Hypothalamus (tissue), 51 donors: ENCODE results near the gene PRSS36.

Experiments
- DNase-seq, 51 donors: peaks; one replicate each; lab custom pipeline; 2025; lab: John Stamatoyannopoulos, UW

The PRSS36 gene

GRCh38 chr16:31129568-31130335, 20.1 kb downstream of the PRSS36 start:
- peak in 23 of 51 donors; percentile 15 to 64 (median 46) for DNase-seq

DNA sequence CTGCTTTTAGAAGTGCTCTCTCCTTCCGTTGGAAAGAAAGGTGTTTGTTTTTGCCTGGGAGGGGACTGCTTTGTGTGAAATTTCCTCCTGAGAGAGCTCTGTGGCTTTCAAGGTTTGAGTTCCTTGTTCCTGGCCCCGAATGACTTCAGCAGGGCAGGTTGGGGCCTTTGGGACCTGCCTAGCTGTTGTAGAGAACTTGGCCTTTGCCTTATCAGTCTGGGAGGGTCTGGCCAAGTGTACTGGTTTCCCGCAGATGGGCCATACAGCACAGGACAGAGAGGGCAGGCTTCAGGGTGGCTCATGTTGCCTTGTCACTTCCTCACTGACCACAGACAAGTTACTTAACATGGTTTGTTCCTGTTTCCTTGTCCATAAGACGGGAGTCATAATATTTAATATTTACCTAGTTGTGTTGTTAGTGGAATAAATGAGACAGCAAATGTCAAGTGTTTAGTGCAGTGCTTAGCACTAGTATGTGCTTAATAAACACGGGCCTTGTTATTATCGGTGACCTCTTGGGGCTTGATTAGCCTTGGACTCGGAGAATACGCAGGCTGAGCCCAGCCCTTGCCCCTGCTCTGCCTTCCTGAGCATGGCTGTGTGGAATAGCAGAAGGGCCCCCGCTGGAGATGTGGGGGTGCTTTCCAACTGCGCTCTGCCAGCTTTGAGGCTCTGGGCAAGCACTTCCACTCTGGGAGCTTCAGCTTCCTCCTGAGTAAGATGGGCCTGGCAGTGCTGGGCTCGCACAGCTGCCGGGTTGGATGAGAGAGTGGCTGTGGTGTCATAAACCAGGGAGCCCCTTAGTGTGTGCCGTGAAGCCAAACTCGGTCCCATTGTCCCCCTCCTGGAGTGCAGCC, 20.9 kb downstream of the PRSS36 start:
- DNase-seq: peak in 25 of 51 donors; percentile 5 to 64 (median 31)

DNA sequence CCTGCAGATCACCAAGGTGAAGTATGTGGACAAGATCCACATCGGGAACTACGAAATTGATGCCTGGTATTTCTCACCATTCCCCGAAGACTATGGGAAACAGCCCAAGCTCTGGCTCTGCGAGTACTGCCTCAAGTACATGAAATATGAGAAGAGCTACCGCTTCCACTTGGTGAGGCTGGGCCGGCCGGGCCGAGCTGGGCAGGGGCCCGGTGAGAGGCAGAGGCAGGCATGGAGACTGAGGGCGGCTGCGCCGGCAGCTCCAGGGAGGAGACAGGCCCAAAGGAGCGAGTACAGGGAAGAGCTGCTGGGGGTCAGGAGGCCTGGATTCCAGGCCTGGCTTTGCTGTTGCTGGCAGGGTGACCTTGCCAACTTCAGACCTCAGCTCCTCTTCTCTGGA, 22.7 kb downstream of the PRSS36 start:
- DNase-seq: no peak

GRCh38 chr16:31125844-31126243, 24.0 kb downstream of the PRSS36 start:
- no peak for DNase-seq

GRCh38 chr16:31120129-31120528, 29.7 kb downstream of the PRSS36 start:
- no peak for DNase-seq

DNA sequence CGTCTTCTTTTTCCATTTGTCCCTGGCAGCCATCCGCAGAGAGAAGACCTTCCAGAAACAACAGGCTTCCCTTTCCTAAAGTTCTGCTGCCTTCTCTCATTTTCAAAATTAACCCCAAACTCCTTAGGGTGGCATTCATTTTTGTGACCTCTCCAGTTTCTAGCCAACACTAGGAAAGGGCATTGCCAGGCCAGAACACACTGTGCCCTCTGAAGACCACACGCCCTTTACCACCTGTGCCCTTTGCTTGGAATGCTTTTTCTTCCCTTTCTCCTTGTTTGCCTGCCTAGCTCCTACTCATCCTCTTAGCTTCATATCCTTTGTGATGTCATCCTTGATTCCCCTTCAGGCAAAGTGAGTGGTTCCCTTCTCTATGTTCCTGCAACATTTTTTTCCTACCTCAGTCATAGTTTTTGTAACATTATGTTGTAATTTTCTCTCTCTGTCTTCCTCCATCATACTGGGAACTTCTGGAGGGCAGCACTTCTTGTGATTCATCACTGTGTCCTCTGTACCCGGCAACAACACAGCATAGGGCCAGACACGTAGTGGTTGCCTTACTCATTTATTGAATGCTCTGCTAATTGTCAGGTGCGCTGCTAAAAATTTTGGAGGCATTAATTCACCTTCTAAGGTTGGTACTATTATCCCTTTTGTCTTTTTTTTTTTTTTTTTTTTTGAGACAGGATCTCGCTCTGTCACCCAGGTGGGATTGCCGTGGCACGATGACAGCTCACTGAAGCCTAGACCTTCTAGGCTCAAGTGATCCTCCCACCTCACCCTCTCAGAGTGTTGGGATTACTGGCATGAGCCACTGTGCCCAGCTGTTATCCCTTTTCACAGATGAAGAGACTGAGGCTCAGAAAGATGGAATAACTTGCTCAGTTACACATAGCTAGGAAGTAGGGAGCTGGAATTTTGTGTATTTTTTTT, 31.4 kb downstream of the PRSS36 start:
- DNase-seq: peak in 3 of 51 donors; percentile 15 to 46 (median 19)

GRCh38 chr16:31117384-31118222, 32.3 kb downstream of the PRSS36 start, which contains the start of gene KAT8:
TSS of gene KAT8 (plus strand) at chr16:31117664. CDS start at chr16:31117682, 18 bp downstream.
- DNase-seq: peak; percentile 67 to 99 (median 95)

DNA sequence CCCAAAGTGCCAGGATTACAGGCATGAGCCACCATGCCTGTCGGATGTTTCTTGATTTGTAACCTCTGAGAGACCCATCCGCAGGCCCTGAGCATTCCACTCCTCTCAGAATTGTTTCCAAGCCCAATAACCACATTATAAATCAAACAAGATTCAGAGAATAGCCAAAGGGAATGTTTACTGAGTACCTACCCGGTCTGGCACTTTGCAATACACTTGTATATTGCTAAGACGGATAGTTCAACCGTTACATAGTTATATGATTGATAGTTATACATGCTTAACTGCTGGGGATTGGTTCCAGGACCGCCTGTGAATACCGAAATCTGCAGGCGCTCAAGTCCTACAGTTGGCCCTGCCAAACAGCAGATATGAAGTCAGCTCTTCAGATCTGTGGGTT, 35.4 kb downstream of the PRSS36 start:
- no peak for DNase-seq

- DNase-seq: peak in 1 of 51 donors; percentile 9
These were observed 36.4 kb downstream of the PRSS36 start for GRCh38 chr16:31113121-31114120.

- no peak for DNase-seq
These were observed 37.2 kb downstream of the PRSS36 start for GRCh38 chr16:31112711-31113110.

DNA sequence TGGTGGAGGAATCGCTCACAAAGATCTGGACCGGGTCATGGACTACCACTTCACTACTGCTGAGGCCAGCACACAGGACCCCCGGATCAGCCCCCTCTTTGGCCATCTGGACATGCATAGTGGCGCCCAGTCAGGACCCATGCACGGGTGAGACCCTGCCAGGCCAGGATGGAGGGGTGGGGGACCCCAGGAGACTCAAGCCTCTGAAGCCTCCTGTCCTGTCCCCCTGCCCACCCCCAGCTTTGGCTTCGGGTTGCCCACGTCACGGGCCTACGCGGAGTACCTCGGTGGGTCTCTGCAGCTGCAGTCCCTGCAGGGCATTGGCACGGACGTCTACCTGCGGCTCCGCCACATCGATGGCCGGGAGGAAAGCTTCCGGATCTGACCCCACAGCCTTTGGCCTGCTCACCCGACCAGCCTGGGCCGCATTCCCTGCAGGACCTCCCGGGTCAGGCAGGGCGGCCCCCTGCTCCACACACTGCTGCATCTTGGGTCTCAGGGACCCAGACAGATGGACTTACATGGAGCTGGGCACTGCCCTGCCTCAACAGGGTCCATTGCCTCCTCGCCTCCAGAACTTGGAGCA, 37.9 kb downstream of the PRSS36 start:
- no peak for DNase-seq

GRCh38 chr16:31110106-31111034, 39.5 kb downstream of the PRSS36 start:
- DNase-seq: no peak

DNA sequence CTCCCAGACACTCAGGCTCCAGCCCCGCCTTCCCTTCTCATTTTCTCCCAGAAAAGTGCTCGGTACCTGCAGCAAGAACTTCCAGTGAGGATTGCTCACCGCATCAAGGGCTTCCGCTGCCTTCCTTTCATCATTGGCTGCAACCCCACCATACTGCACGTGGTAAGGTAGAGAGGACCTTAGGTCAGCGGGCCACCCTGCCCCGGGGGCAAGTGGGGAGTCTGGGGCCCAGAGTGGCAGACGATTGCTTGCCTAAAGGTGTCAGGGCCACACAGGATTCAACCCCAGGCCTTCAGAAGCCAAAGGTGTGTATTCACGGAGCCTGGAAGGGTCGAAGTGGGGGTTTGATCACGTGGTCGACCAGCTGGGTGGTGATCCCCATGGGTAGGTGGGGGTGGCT, 40.2 kb downstream of the PRSS36 start:
- no peak for DNase-seq

- DNase-seq: peak in 1 of 51 donors; percentile 31
These were observed 40.9 kb downstream of the PRSS36 start for GRCh38 chr16:31108794-31109558.

- peak in 42 of 51 donors; percentile 11 to 84 (median 52) for DNase-seq
These were observed 41.7 kb downstream of the PRSS36 start, which contains the start of gene BCKDK for GRCh38 chr16:31108035-31108793. TSS of gene BCKDK (plus strand) at chr16:31108386. CDS start at chr16:31109224, 838 bp downstream.
